HG02678 (cell line): ENCODE results near the gene ABCG1.

Experiments
- ATAC-seq: cut with Tn5 transposase; IDR thresholded peaks from one replicate; pipeline ENCODE4 v1.9.1; 2021; ENCODE audit warnings: mild to moderate bottlenecking, moderate library complexity; ENCODE audit not compliant: unreplicated experiment

ABCG1 gene

GRCh38 chr21:42191696-42192595 lies 27.0 kb upstream of the ABCG1 start:
- ATAC-seq, result no peak

DNA sequence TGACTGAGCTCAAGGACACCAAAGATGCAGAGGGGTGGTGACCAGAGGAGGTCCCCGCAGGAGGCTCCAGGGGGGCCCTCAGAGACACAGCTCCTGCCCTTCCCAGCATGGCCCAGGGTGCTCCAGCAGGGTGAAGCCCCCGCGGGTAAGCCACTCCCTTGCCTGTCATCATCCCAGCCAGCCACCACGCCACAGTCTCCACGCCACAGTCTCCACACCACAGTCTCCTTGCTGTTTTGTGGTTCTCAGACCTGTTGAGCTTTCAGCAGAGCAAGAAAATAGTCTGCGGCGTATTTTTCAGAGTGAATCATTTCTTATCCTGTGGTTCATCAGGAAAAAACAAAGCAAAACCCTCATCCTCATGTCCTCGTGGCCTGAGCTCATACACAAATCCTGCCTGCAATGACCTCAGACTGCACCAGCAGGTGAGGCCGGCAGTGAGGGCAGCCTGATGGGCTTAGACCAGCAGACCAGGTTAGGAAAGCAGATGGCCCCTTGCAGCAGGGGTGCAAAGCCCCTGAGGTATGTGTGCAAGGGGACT lies 25.7 kb upstream of the ABCG1 start:
- no peak for ATAC-seq

GRCh38 chr21:42193721-42194120 lies 25.2 kb upstream of the ABCG1 start:
- ATAC-seq, result no peak

DNA sequence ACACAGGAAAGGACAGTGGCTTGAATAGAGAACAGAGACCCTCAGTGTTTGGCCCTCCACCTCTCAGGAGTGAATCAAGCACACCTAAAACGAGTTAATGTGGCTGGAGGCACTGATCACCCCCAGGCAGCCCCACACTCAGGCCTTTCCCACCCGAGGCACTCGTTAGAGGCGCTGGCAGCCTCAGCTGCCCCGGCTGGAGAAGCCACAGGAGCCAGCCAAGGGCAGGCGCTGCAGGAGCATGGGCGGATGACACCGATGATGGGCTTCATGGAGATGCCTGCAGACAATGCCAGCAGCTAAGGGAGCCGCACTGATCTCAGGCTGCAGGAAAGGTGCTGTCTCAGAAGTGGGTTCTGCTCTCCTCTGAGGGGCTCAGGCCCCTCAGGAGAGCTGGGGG lies 24.1 kb upstream of the ABCG1 start:
- no peak for ATAC-seq

- ATAC-seq, result no peak
Measured at GRCh38 chr21:42195378-42196031, 23.4 kb upstream of the ABCG1 start.

GRCh38 chr21:42198929-42199867 lies 19.7 kb upstream of the ABCG1 start:
- no peak for ATAC-seq

GRCh38 chr21:42199868-42200463 lies 19.0 kb upstream of the ABCG1 start:
- ATAC-seq, result no peak

- ATAC-seq, result no peak
Measured at GRCh38 chr21:42200906-42201614, 17.9 kb upstream of the ABCG1 start.

- no peak for ATAC-seq
Measured at GRCh38 chr21:42201615-42202161, 17.3 kb upstream of the ABCG1 start.

DNA sequence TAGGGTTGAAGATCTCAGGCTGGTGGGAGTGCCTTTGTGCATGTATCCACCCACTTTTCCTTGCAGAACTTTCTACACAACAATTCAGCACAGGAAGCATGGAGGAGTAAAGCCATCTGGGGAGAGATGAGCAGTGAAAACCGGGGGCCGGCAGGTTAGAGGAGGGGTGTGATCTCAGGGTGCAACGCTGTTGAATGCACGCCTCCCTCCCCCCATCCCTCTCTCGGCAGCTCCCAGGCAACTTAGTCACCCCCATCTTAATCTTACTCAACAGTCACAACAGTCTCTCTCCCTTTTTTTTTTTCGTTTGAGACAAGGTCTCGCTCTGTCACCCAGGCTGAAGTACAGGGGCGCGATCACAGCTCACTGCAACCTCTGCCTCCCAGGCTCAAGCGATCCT lies 16.6 kb upstream of the ABCG1 start:
- ATAC-seq, result no peak

GRCh38 chr21:42203321-42203720 lies 15.6 kb upstream of the ABCG1 start:
- no peak for ATAC-seq

DNA sequence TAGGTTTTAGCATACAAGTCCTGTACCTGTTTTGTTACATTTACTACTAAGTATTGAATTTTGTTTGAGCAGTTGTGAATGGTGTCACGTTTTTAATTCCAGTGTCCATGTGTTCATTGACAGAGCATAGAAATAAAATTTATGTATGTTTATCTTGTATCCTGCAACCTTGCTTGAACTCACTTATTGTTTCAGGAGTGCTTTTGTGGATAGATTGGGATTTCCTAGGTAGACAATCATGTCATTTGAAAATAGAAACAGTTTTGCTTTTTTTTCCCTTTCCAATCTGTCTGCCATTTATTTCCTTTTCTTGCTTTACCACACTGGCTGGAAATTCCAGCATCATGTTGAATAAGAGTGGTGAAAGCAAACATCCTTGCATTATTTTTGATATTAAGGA lies 15.0 kb upstream of the ABCG1 start:
- no peak for ATAC-seq

DNA sequence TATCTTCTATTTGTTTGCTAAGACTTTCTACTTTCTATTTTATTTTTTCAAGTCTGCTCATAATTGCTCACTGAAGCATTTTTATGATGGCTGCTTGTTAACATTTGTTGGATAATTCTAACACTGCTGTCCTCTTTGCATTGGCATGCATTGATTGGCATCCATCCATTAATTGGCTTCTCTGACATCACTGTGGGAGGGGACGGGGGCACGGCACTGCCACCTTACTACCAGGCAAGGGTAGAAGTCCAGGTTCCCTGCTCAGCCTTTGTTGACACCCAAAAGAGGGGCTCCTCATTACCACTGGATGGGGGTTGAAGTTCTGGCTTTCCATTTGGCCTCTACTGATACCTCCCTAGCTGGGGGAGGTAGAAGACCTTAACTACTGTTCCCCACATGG lies 11.5 kb upstream of the ABCG1 start:
- ATAC-seq, result no peak

DNA sequence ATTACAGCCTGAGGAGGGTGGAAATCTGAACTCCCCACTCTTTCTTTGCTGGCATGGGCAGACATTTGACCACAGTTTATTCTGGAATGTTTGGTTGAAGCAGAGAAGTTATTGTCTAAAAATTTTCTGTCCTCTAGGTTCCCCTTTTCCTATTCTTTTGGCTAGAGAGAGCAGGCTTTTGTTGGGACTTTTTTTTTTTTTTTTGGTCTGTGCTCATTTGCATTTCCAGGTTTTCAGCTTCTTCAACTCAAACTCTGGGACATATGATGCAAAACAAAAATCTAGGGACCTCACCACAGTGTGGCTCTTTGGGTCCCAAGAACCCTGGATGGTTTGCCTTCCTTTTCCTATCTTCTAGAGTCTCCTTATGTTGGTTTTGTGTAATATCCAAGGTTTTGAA lies 10.9 kb upstream of the ABCG1 start:
- no peak for ATAC-seq

- no peak for ATAC-seq
Measured at GRCh38 chr21:42208801-42209490, 10.0 kb upstream of the ABCG1 start.

DNA sequence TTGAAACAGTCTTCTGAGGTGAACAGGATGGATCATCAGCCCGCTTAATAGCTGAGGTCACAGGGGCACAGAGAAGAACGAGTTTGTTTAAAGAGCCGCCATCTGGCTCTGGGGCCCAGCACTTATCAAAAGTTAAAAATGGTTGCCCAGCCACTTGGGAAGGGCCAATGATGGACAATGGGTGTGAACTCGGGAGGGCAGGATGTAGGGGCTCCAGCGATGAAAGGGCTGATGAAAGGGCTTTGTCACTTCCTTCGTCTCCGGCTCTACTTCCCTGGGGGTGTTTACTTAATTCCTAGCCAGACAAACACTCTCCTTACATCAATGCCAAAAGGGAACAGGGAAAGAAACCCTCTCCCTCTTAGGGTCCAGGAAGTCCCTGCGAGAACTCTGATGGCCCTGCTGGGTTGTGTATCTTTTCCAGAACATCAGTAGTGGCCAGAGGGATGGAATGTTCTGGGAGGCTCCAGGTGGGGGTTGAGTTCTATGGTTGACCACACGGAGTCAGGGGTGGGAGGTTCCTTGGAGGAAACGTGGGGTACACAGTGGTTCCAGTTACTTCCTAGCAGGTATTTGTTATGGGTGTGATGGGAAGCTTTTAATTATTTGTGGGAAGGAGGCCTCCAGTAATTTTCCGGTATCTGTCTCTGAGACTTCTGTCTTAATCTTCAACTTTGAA lies 9.0 kb upstream of the ABCG1 start:
- ATAC-seq, result no peak

DNA sequence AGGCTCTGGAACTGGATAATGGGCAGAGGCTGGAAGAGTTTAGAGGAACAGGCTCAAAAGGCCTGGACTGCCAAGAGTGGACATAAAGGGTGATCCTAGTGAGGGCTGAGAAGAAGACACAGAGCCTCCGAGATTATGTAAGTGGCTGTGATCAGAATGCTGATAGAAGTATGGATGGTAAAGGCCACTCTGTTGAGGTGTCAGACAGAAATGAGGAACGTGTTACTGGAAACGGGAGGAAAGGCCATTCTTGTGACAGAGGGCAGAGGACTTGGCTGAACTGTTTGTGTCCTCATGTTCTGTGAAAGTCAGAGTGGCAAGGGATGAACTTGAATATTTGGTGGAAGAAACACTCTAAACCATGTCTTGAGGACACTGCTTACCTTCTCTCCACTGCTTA lies 6.7 kb upstream of the ABCG1 start:
- ATAC-seq, result no peak

DNA sequence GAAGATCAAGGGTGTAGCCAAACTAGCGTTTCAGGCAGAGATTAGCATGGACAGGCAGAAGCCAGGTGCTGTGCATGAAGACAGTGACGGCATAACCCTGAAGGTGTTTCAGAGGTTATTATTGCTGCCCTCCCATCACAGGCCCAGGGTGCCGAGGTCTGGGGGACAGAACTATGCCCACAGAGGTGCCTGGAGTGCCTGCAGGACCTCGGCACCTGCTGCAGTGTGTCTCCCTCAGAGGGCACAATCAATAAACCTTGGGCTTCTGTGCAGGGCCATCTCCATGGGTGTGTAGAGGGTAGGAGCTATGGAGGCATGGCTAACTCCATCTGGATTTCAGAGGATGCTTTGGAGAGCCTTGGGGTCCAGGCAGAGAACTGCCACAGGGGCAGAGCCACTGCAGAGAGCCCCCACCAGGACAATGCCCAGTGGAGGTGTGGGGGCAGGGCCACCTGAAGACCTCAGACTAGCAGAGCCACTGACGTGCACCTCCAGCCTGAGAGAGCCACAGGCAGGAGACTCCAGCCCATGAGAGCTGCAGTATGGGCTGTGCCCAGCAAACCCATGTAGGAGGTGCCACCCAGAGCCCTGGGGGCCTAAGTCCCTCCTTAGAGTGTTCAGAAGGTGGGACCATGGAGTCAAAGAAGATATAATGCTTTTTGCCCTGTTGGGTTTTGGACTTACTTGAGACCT lies 5.7 kb upstream of the ABCG1 start:
- no peak for ATAC-seq
